ENCODE data around the gene VWDE. TPM values are rescaled to one million over a fixed set of nuclear protein-coding genes. Genes with fewer than 3 reads are reported as not detected.
A peak's percentile ranks its signal among the peaks of the same experiment; 100 is the strongest.
"Not testable (repeated sequence)": the region's sequence is repeated elsewhere in the genome, so short reads cannot be mapped to it uniquely, and the experiment has no call there.

Gene VWDE
- total RNA-seq, 1 donor from 2014 or later = 9.8 TPM

- Histone ChIP-seq H3K4me2 (peak overlapping the region; percentile 92), H3K27ac (no peak overlapping the region), H3K9me3 (ENCODE audit: low read depth) (no peaks in the 10 kb centered on the region), H3F3A (ENCODE audit: low read depth) (peaks cover 11% of the 10 kb centered on the region), H2AFZ (replicated peaks) (no peak overlapping the region), H3K4me1 (peaks cover 4% of the 10 kb centered on the region), H3K4me3 (peak overlapping the region; percentile 78), H3K79me2 (ENCODE audit: low read depth) (peaks cover 31% of the 10 kb centered on the region), H3K9ac (no peak overlapping the region), H4K20me1 (ENCODE audit: low read depth) (no peaks in the 10 kb centered on the region), H3K27me3 (peaks cover 23% of the 10 kb centered on the region), H3K36me3 (no peaks in the 10 kb centered on the region)
- TF ChIP-seq EZH2phosphoT487 (IDR thresholded peaks at IDR 0.05) (no peak), EZH2 (IDR thresholded peaks at IDR 0.05) (no peak)
- TF ChIP-seq, protein P1, sequence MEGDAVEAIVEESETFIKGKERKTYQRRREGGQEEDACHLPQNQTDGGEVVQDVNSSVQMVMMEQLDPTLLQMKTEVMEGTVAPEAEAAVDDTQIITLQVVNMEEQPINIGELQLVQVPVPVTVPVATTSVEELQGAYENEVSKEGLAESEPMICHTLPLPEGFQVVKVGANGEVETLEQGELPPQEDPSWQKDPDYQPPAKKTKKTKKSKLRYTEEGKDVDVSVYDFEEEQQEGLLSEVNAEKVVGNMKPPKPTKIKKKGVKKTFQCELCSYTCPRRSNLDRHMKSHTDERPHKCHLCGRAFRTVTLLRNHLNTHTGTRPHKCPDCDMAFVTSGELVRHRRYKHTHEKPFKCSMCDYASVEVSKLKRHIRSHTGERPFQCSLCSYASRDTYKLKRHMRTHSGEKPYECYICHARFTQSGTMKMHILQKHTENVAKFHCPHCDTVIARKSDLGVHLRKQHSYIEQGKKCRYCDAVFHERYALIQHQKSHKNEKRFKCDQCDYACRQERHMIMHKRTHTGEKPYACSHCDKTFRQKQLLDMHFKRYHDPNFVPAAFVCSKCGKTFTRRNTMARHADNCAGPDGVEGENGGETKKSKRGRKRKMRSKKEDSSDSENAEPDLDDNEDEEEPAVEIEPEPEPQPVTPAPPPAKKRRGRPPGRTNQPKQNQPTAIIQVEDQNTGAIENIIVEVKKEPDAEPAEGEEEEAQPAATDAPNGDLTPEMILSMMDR (IDR thresholded peaks at IDR 0.05) = no peak
- DNase-seq (ENCODE audit: low spot score) = no peak
- H3K27ac Mint-ChIP-seq = no peak overlapping the region
- no peak overlapping the region for H3K4me3 Mint-ChIP-seq
- H3K4me1 Mint-ChIP-seq = peaks cover 6% of the 10 kb centered on the region
- peaks cover 10% of the 10 kb centered on the region for H3K27me3 Mint-ChIP-seq (ENCODE audit: insufficient read depth, low read depth)
- no peaks in the 10 kb centered on the region for H3K36me3 Mint-ChIP-seq
- peaks cover 2% of the 10 kb centered on the region for H3K9me3 Mint-ChIP-seq
Observed at GRCh38 chr7:12401538-12402364, 1.9 kb downstream of the VWDE start.

GRCh38 chr7:12398186-12398585 is 5.5 kb downstream of the VWDE start:
- no peak overlapping the region for H3K9ac ChIP-seq
- Mint-ChIP-seq H3K9me3 (peaks cover 2% of the 10 kb centered on the region), H3K27me3 (ENCODE audit: insufficient read depth, low read depth) (peaks cover under 1% of the 10 kb centered on the region), H3K27ac (no peak overlapping the region), H3K4me3 (no peak overlapping the region), H3K36me3 (no peaks in the 10 kb centered on the region), H3K4me1 (peaks cover 2% of the 10 kb centered on the region)
- DNase-seq (ENCODE audit: low spot score) = no peak
- no peaks in the 10 kb centered on the region for H4K20me1 ChIP-seq (ENCODE audit: low read depth)
- no peaks in the 10 kb centered on the region for H3K36me3 ChIP-seq
- H3K79me2 ChIP-seq (ENCODE audit: low read depth) = peaks cover 31% of the 10 kb centered on the region
- H3K27ac ChIP-seq = no peak overlapping the region
- H3F3A ChIP-seq (ENCODE audit: low read depth) = no peaks in the 10 kb centered on the region
- no peak overlapping the region for H2AFZ ChIP-seq (replicated peaks)
- H3K9me3 ChIP-seq (ENCODE audit: low read depth) = no peaks in the 10 kb centered on the region
- H3K4me3 ChIP-seq = no peak overlapping the region
- H3K4me2 ChIP-seq = no peak overlapping the region
- H3K4me1 ChIP-seq = peaks cover 4% of the 10 kb centered on the region
- H3K27me3 ChIP-seq = peaks cover 8% of the 10 kb centered on the region
- TF ChIP-seq, protein P1 (IDR thresholded peaks at IDR 0.05) = no peak
- TF ChIP-seq EZH2 (IDR thresholded peaks at IDR 0.05) = no peak
- no peak for TF ChIP-seq EZH2phosphoT487 (IDR thresholded peaks at IDR 0.05)

DNA sequence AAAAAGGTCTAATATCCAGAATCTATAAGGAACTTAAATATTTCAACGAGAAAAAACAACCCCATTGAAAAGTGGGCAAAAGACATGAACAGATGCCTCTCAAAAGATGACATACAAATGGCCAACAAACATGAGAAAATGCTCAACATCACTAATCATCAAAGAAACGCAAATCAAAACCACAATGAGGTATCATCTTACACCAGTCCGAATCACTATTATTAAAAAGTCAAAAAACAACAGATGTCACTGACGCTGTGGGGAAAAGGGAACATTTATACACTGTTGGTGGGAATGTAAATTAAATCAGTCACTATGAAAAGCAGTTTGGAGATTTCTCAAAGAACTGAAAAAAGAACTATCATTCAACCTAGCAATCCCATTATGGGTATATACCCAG is 6.0 kb downstream of the VWDE start:
- no peaks in the 10 kb centered on the region for H3K36me3 ChIP-seq
- Mint-ChIP-seq H3K4me3 (no peak overlapping the region), H3K27me3 (ENCODE audit: insufficient read depth, low read depth) (no peaks in the 10 kb centered on the region), H3K27ac (no peak overlapping the region), H3K9me3 (peaks cover 2% of the 10 kb centered on the region), H3K4me1 (no peaks in the 10 kb centered on the region), H3K36me3 (no peaks in the 10 kb centered on the region)
- H3K9ac ChIP-seq = no peak overlapping the region
- H3F3A ChIP-seq (ENCODE audit: low read depth) = no peaks in the 10 kb centered on the region
- H3K4me1 ChIP-seq = peaks cover under 1% of the 10 kb centered on the region
- peaks cover 31% of the 10 kb centered on the region for H3K79me2 ChIP-seq (ENCODE audit: low read depth)
- H3K27me3 ChIP-seq = peaks cover 3% of the 10 kb centered on the region
- H3K9me3 ChIP-seq (ENCODE audit: low read depth) = no peaks in the 10 kb centered on the region
- H3K4me3 ChIP-seq = no peak overlapping the region
- no peaks in the 10 kb centered on the region for H4K20me1 ChIP-seq (ENCODE audit: low read depth)
- no peak overlapping the region for H2AFZ ChIP-seq (replicated peaks)
- no peak for DNase-seq (ENCODE audit: low spot score)
- H3K27ac ChIP-seq = no peak overlapping the region
- TF ChIP-seq, protein P1 (IDR thresholded peaks at IDR 0.05) = no peak
- TF ChIP-seq EZH2 (IDR thresholded peaks at IDR 0.05) (no peak), EZH2phosphoT487 (IDR thresholded peaks at IDR 0.05) (no peak)
- no peak overlapping the region for H3K4me2 ChIP-seq

DNA sequence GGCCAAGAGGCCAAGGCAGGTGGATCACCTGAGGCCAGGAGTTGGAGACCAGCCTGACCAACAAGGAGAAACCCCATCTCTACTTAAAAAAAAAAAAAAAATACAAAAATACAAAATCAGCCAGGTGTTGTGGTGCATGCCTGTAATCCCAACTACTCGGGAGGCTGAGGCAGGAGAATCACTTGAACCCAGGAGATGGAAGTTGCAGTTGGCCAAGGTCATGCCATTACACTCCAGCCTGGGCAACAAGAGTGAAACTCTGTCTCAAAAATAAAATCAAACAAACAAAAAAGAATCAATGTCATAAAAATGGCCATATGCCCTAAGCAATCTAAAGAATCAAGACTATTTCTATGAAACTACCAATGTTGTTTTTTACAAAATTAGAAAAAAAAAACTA is 7.0 kb downstream of the VWDE start:
- not testable (repeated sequence) for H3K4me3 Mint-ChIP-seq; H3K27me3 ChIP-seq; H3K36me3 Mint-ChIP-seq; H3K4me1 Mint-ChIP-seq; H3K9ac ChIP-seq; H3K27me3 Mint-ChIP-seq (ENCODE audit: insufficient read depth, low read depth); H3K4me2 ChIP-seq; H3K36me3 ChIP-seq; H3K27ac Mint-ChIP-seq; H3K9me3 Mint-ChIP-seq; H4K20me1 ChIP-seq (ENCODE audit: low read depth); H3F3A ChIP-seq (ENCODE audit: low read depth); H3K9me3 ChIP-seq (ENCODE audit: low read depth); H3K4me3 ChIP-seq; H3K27ac ChIP-seq; H3K4me1 ChIP-seq; DNase-seq (ENCODE audit: low spot score); H2AFZ ChIP-seq (replicated peaks)
- peaks cover 23% of the 10 kb centered on the region for H3K79me2 ChIP-seq (ENCODE audit: low read depth)

All from neural progenitor cell (in vitro differentiated cells).